Measurements from ENCODE around the gene IFTAP.

IFTAP gene

DNA sequence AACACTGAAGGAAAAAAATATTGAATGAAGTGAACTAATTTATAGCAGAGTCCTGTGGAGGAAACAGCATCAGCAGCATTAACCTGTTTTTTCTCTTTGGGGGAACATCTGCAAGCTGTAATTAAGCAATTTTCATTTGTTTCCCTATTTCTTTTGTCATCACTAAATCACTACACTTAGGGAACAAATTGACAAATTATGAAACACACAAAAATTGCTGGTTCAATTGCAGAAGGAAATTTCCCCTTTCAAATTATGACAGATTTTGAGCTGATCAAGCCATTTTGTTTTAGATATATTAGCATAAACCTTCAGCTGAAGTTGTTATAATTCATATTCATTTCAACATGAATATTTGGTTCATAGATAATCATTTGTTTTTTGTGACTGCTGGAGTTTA lies 25.9 kb downstream of the IFTAP start:
- Histone ChIP-seq H3K4ac (ENCODE audit: low read depth, low read length) (no peak overlapping the region), H3K79me1 (ENCODE audit: low read length) (no peaks in the 10 kb centered on the region), H4K5ac (ENCODE audit: low read length) (no peak overlapping the region), H3K36me3 (ENCODE audit: control insufficient read depth, insufficient read depth, low read length) (no peaks in the 10 kb centered on the region), H3K27me3 (ENCODE audit: insufficient read depth, low read length, poor library complexity) (no peaks in the 10 kb centered on the region), H3K18ac (ENCODE audit: low read length) (no peak overlapping the region), H2AK5ac (ENCODE audit: low read length) (no peak overlapping the region), H3K79me2 (ENCODE audit: control insufficient read depth, insufficient read depth, low read length) (no peaks in the 10 kb centered on the region), H3K4me3 (ENCODE audit: low read length) (no peak overlapping the region), H2BK120ac (ENCODE audit: low read depth, low read length) (no peak overlapping the region), H3K27ac (ENCODE audit: low read depth, low read length) (no peak overlapping the region), H2BK15ac (replicated peaks; ENCODE audit: low read depth) (no peak overlapping the region), H3K23ac (ENCODE audit: low read length) (no peak overlapping the region), H3K9ac (ENCODE audit: low read length) (no peak overlapping the region), H3K4me1 (ENCODE audit: control insufficient read depth, low read depth, low read length) (no peaks in the 10 kb centered on the region), H3K4me2 (ENCODE audit: low read length) (no peak overlapping the region), H4K8ac (ENCODE audit: low read depth, low read length) (no peak overlapping the region), H3K56ac (ENCODE audit: low read length) (no peak overlapping the region), H2BK5ac (ENCODE audit: low read length) (no peak overlapping the region)
- no peak for DNase-seq

DNA sequence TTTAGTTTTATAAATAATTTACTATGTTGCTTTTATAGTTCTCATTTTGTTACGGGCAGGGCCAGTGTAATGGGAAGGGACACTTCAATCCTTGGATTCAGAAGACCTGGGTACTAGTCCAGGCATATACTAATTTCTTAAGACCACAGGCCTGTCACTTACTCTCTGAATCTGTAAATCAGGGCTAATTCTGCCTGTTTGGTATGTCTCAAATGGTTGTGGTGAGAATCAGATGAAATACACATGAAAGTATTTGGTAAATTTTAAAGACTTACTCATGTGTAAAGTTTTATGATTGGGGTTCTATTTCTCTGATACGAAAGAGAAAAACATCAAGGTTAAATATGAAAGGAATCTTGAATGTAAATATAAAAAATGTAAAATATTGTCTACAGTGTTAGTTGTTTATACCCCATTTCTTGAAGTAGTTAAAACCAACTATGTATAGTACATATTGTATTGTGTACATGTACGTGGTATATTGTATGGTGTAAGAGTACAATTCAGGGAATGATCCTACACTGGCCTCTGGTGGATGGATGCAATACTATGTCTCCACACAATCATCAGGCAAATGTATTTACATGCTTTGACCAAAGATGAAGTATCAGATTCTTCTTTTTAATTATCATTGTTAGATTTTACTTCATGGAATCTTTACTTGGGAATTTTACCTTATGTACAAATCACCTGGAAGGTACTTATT lies 28.3 kb downstream of the IFTAP start:
- no peak overlapping the region for H4K8ac ChIP-seq (ENCODE audit: low read depth, low read length)
- H3K56ac ChIP-seq (ENCODE audit: low read length) = no peak overlapping the region
- no peak overlapping the region for H2BK15ac ChIP-seq (replicated peaks; ENCODE audit: low read depth)
- no peak overlapping the region for H3K9ac ChIP-seq (ENCODE audit: low read length)
- H3K18ac ChIP-seq (ENCODE audit: low read length) = no peak overlapping the region
- H3K4ac ChIP-seq (ENCODE audit: low read depth, low read length) = no peak overlapping the region
- H2AK5ac ChIP-seq (ENCODE audit: low read length) = no peak overlapping the region
- no peak for DNase-seq
- H3K79me2 ChIP-seq (ENCODE audit: control insufficient read depth, insufficient read depth, low read length) = no peaks in the 10 kb centered on the region
- H3K4me2 ChIP-seq (ENCODE audit: low read length) = no peak overlapping the region
- no peaks in the 10 kb centered on the region for H3K4me1 ChIP-seq (ENCODE audit: control insufficient read depth, low read depth, low read length)
- 100% methylated on average over 1 of the region's 3 CpGs for WGBS (ENCODE audit: extremely low coverage, insufficient coverage, low lambda C conversion rate)
- H3K23ac ChIP-seq (ENCODE audit: low read length) = no peak overlapping the region
- H3K4me3 ChIP-seq (ENCODE audit: low read length) = no peak overlapping the region
- H2BK120ac ChIP-seq (ENCODE audit: low read depth, low read length) = no peak overlapping the region
- H3K27ac ChIP-seq (ENCODE audit: low read depth, low read length) = no peak overlapping the region
- H3K79me1 ChIP-seq (ENCODE audit: low read length) = no peaks in the 10 kb centered on the region
- H4K5ac ChIP-seq (ENCODE audit: low read length) = no peak overlapping the region
- H2BK5ac ChIP-seq (ENCODE audit: low read length) = no peak overlapping the region
- H3K27me3 ChIP-seq (ENCODE audit: insufficient read depth, low read length, poor library complexity) = no peaks in the 10 kb centered on the region
- H3K36me3 ChIP-seq (ENCODE audit: control insufficient read depth, insufficient read depth, low read length) = no peaks in the 10 kb centered on the region

DNA sequence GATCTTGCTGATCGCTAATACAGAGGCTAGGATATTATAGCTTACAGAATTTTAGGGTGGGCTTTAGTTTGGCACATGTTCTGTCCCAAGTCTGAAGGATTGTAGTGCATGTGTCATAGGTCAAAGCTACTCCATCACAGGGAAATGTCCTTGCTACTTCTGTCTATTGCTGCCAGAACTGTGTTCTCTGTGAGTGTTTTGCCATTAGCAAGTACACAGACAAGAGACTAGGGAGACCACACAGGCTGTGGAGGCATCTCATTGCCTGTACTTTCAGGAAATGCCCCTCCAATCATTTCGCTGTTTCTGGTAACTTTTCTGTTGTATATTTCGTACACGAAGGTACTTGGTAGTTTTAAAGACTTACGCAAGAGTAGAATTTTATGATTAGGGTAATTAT lies 29.2 kb downstream of the IFTAP start:
- no peak overlapping the region for H3K4me2 ChIP-seq (ENCODE audit: low read length)

DNA sequence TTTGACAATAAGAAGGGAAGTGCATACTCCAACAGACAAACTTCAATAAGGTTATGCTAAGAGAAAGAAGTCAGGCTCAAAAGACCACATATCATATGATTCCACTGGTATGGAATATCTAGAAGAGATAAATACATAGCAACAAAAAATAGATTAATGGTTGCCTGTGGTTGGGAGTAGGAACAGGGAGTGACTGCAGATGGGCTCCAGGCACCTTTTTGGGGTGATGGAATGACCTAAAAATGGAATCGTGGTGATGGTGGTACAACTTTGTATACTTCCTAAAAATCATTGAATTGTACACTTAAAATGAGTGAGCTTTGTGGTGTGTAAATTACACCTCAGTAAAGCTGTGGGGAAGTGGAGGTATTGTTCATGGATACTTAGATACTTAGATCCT lies 32.7 kb downstream of the IFTAP start:
- Histone ChIP-seq H3K79me1 (ENCODE audit: low read length) (no peaks in the 10 kb centered on the region), H3K4me1 (ENCODE audit: control insufficient read depth, low read depth, low read length) (no peaks in the 10 kb centered on the region), H3K27ac (ENCODE audit: low read depth, low read length) (no peak overlapping the region), H3K36me3 (ENCODE audit: control insufficient read depth, insufficient read depth, low read length) (no peaks in the 10 kb centered on the region), H3K4ac (ENCODE audit: low read depth, low read length) (no peak overlapping the region), H2AK5ac (ENCODE audit: low read length) (no peak overlapping the region), H3K18ac (ENCODE audit: low read length) (no peak overlapping the region), H4K5ac (ENCODE audit: low read length) (no peak overlapping the region), H2BK15ac (replicated peaks; ENCODE audit: low read depth) (no peak overlapping the region), H3K23ac (ENCODE audit: low read length) (no peak overlapping the region), H3K56ac (ENCODE audit: low read length) (no peak overlapping the region), H2BK120ac (ENCODE audit: low read depth, low read length) (no peak overlapping the region), H3K9ac (ENCODE audit: low read length) (no peak overlapping the region), H4K8ac (ENCODE audit: low read depth, low read length) (no peak overlapping the region), H3K27me3 (ENCODE audit: insufficient read depth, low read length, poor library complexity) (no peaks in the 10 kb centered on the region), H2BK5ac (ENCODE audit: low read length) (no peak overlapping the region), H3K79me2 (ENCODE audit: control insufficient read depth, insufficient read depth, low read length) (no peaks in the 10 kb centered on the region), H3K4me2 (ENCODE audit: low read length) (no peak overlapping the region), H3K4me3 (ENCODE audit: low read length) (no peak overlapping the region)
- DNase-seq = no peak
- WGBS (ENCODE audit: extremely low coverage, insufficient coverage, low lambda C conversion rate) = no CpG with 5 or more reads among the region's 1 CpG

More for the DNA sequence above, 29.2 kb downstream of the IFTAP start:
- no peak for DNase-seq
- Histone ChIP-seq H3K27ac (ENCODE audit: low read depth, low read length) (no peak overlapping the region), H3K23ac (ENCODE audit: low read length) (no peak overlapping the region), H3K56ac (ENCODE audit: low read length) (no peak overlapping the region), H4K5ac (ENCODE audit: low read length) (no peak overlapping the region), H3K79me1 (ENCODE audit: low read length) (no peaks in the 10 kb centered on the region), H4K8ac (ENCODE audit: low read depth, low read length) (no peak overlapping the region), H3K4ac (ENCODE audit: low read depth, low read length) (no peak overlapping the region), H2BK15ac (replicated peaks; ENCODE audit: low read depth) (no peak overlapping the region), H3K36me3 (ENCODE audit: control insufficient read depth, insufficient read depth, low read length) (no peaks in the 10 kb centered on the region), H3K4me1 (ENCODE audit: control insufficient read depth, low read depth, low read length) (no peaks in the 10 kb centered on the region), H3K18ac (ENCODE audit: low read length) (no peak overlapping the region), H3K27me3 (ENCODE audit: insufficient read depth, low read length, poor library complexity) (no peaks in the 10 kb centered on the region), H3K4me3 (ENCODE audit: low read length) (no peak overlapping the region), H3K9ac (ENCODE audit: low read length) (no peak overlapping the region), H2AK5ac (ENCODE audit: low read length) (no peak overlapping the region), H3K79me2 (ENCODE audit: control insufficient read depth, insufficient read depth, low read length) (no peaks in the 10 kb centered on the region), H2BK120ac (ENCODE audit: low read depth, low read length) (no peak overlapping the region), H2BK5ac (ENCODE audit: low read length) (no peak overlapping the region)
- 88% methylated on average over 3 of the region's 5 CpGs for WGBS (ENCODE audit: extremely low coverage, insufficient coverage, low lambda C conversion rate)

DNA sequence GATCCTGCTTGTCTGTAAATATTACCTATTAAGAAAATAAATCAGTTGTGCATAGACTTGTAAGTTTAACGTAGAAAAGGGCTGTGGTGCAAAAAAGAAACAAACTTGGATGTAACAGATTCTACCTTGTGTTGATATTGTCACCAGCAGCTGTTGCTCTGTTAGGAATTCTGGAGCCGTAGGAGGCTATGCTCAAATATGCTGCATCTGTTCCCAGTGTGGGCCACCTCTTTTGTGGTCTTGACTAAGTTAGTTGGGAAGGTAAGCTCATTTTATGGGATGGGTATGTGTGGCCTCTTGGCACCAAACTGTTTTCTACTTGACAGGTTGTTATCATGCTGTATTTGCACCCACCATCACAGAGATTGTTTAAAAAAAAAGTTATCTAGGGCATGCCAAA lies 33.2 kb downstream of the IFTAP start:
- Histone ChIP-seq H2BK120ac (ENCODE audit: low read depth, low read length) (no peak overlapping the region), H2AK5ac (ENCODE audit: low read length) (no peak overlapping the region), H3K79me1 (ENCODE audit: low read length) (no peaks in the 10 kb centered on the region), H4K8ac (ENCODE audit: low read depth, low read length) (no peak overlapping the region), H3K23ac (ENCODE audit: low read length) (no peak overlapping the region), H2BK15ac (replicated peaks; ENCODE audit: low read depth) (no peak overlapping the region), H3K4ac (ENCODE audit: low read depth, low read length) (no peak overlapping the region), H3K18ac (ENCODE audit: low read length) (no peak overlapping the region), H3K4me1 (ENCODE audit: control insufficient read depth, low read depth, low read length) (no peaks in the 10 kb centered on the region), H4K5ac (ENCODE audit: low read length) (no peak overlapping the region), H3K79me2 (ENCODE audit: control insufficient read depth, insufficient read depth, low read length) (no peaks in the 10 kb centered on the region), H2BK5ac (ENCODE audit: low read length) (no peak overlapping the region), H3K27me3 (ENCODE audit: insufficient read depth, low read length, poor library complexity) (no peaks in the 10 kb centered on the region), H3K27ac (ENCODE audit: low read depth, low read length) (no peak overlapping the region), H3K56ac (ENCODE audit: low read length) (no peak overlapping the region), H3K4me2 (ENCODE audit: low read length) (no peak overlapping the region), H3K4me3 (ENCODE audit: low read length) (no peak overlapping the region), H3K36me3 (ENCODE audit: control insufficient read depth, insufficient read depth, low read length) (no peaks in the 10 kb centered on the region), H3K9ac (ENCODE audit: low read length) (no peak overlapping the region)
- no peak for DNase-seq
- no CpG with 5 or more reads among the region's 2 CpGs for WGBS (ENCODE audit: extremely low coverage, insufficient coverage, low lambda C conversion rate)

DNA sequence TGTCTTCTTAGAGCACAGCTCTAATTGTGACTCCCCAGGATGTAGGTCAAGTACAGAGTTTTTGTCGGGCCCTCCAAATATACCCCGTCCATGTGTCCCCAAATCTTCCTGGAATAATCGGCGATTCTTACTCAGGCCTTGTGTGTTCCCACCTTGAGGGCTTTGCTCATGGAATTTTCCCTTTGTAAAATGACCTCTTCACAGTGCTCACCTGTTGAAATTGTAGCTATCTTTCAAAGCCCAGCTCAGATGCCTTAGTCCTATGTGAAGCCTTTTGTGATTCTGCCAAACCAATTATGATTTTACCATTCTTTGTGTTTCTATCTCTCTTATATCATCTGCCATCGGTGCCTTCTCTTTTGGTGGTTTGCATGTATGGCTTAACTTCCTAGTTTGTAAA lies 33.8 kb downstream of the IFTAP start:
- Histone ChIP-seq H3K56ac (ENCODE audit: low read length) (no peak overlapping the region), H2BK120ac (ENCODE audit: low read depth, low read length) (no peak overlapping the region), H2AK5ac (ENCODE audit: low read length) (no peak overlapping the region), H3K18ac (ENCODE audit: low read length) (no peak overlapping the region), H3K4ac (ENCODE audit: low read depth, low read length) (no peak overlapping the region), H3K4me1 (ENCODE audit: control insufficient read depth, low read depth, low read length) (no peaks in the 10 kb centered on the region), H3K79me1 (ENCODE audit: low read length) (no peaks in the 10 kb centered on the region), H2BK15ac (replicated peaks; ENCODE audit: low read depth) (no peak overlapping the region), H3K27ac (ENCODE audit: low read depth, low read length) (no peak overlapping the region), H3K27me3 (ENCODE audit: insufficient read depth, low read length, poor library complexity) (no peaks in the 10 kb centered on the region), H3K4me3 (ENCODE audit: low read length) (no peak overlapping the region), H3K4me2 (ENCODE audit: low read length) (no peak overlapping the region), H3K23ac (ENCODE audit: low read length) (no peak overlapping the region), H4K8ac (ENCODE audit: low read depth, low read length) (no peak overlapping the region), H3K79me2 (ENCODE audit: control insufficient read depth, insufficient read depth, low read length) (no peaks in the 10 kb centered on the region), H3K9ac (ENCODE audit: low read length) (no peak overlapping the region), H3K36me3 (ENCODE audit: control insufficient read depth, insufficient read depth, low read length) (no peaks in the 10 kb centered on the region), H4K5ac (ENCODE audit: low read length) (no peak overlapping the region), H2BK5ac (ENCODE audit: low read length) (no peak overlapping the region)
- no peak for DNase-seq
- no CpG with 5 or more reads among the region's 5 CpGs for WGBS (ENCODE audit: extremely low coverage, insufficient coverage, low lambda C conversion rate)

All from mesendoderm (in vitro differentiated cells).